AG04450 (cell line): Measurements from ENCODE around the gene CUEDC1. TPM values are rescaled to one million over a fixed set of nuclear protein-coding genes. Genes with fewer than 3 reads are reported as not detected.

Source experiments
- CTCF ChIA-PET: fragments of 300-600, 350-600 bp; formaldehyde crosslinking; extraction: SDS; loops from one replicate; lab custom pipeline; 2022; ENCODE audit warnings: antibody characterized with exemption, inconsistent platforms; lab: Charles Lee
- POLR2A ChIA-PET: fragments of 350-600 bp; formaldehyde crosslinking; extraction: SDS; loops from one replicate; lab custom pipeline; 2021; ENCODE audit warnings: antibody characterized with exemption, inconsistent platforms; lab: Yijun Ruan, JAX
- DNase-seq: peaks from one replicate; pipeline ENCODE4 v3.0.0-alpha.2; 2011; ENCODE audit warnings: low read depth, low spot score
- H3K27ac ChIP-seq: one replicate; pipeline ENCODE4 v1.5.1; 2012; ENCODE audit warnings: low read depth, low read length, control low read depth
- H3K27me3 ChIP-seq: one replicate; pipeline ENCODE4 v1.6.0; 2012; ENCODE audit warnings: low read length; ENCODE audit not compliant: control insufficient read depth, insufficient read depth
- H3K4me3 ChIP-seq: 2 replicates; pipeline ENCODE4 v1.5.1; 2011; ENCODE audit warnings: mild to moderate bottlenecking, low read depth, low read length, control low read depth
- H3K9me3 ChIP-seq: 2 replicates; pipeline ENCODE4 v1.5.1; 2012; ENCODE audit warnings: low read length; ENCODE audit not compliant: control insufficient read depth, insufficient read depth
- CTCF ChIP-seq: IDR thresholded peaks from 2 replicates; pipeline ENCODE4 v1.5.1; 2011; ENCODE audit warnings: low read depth, low read length, control low read depth, inconsistent platforms
- polyA plus RNA-seq: library from polyadenylated mRNA; depleted of rRNA; stranded (reverse); fragments of >200 nt; gene quantifications from 2 replicates; pipeline ENCODE4 v1.2.3, GENCODE V29; 2011

The CUEDC1 gene
- polyA plus RNA-seq, 1 experiment, result 21.6 TPM

GRCh38 chr17:57916925-57917858 is 38.0 kb downstream of the CUEDC1 start:
- DNase-seq, result no peak
- POLR2A ChIA-PET, result no interaction called here
- H3K4me3 ChIP-seq, result no peak overlapping the region
- TF ChIP-seq CTCF, result no peak
- CTCF ChIA-PET, result no interaction called here
- H3K27ac ChIP-seq, result peak overlapping the region; percentile 52
- no peaks in the 10 kb centered on the region for H3K9me3 ChIP-seq
- no peaks in the 10 kb centered on the region for H3K27me3 ChIP-seq

- H3K4me3 ChIP-seq, result no peak overlapping the region
- DNase-seq, result no peak
- POLR2A ChIA-PET, result interaction anchor here (0.9 kb wide), 2 partner anchors 11 to 71 kb away, joined by 3 read pairs; no protein-coding TSS in a partner anchor
- no peaks in the 10 kb centered on the region for H3K27me3 ChIP-seq
- H3K27ac ChIP-seq, result no peak overlapping the region
- CTCF ChIA-PET, result interaction anchor here (1.1 to 1.3 kb wide), 2 partner anchors 11 to 42 kb away, joined by 3 to 6 read pairs; no protein-coding TSS in a partner anchor
- no peak for TF ChIP-seq CTCF
- H3K9me3 ChIP-seq, result no peaks in the 10 kb centered on the region
These were observed 39.0 kb downstream of the CUEDC1 start for GRCh38 chr17:57915985-57916757.

- Histone ChIP-seq H3K27ac (peak overlapping the region; percentile 31), H3K9me3 (no peaks in the 10 kb centered on the region), H3K27me3 (no peaks in the 10 kb centered on the region), H3K4me3 (no peak overlapping the region)
- CTCF ChIA-PET, result interaction anchor here (1.1 to 1.3 kb wide), 2 partner anchors 11 to 41 kb away, joined by 3 to 6 read pairs; no protein-coding TSS in a partner anchor
- POLR2A ChIA-PET, result interaction anchor here (0.9 kb wide), 2 partner anchors 12 to 71 kb away, joined by 3 read pairs; no protein-coding TSS in a partner anchor
- no peak for TF ChIP-seq CTCF
- DNase-seq, result no peak
These were observed 39.7 kb downstream of the CUEDC1 start for GRCh38 chr17:57915544-57915943.

GRCh38 chr17:57914273-57915142 is 40.7 kb downstream of the CUEDC1 start:
- Histone ChIP-seq H3K9me3 (no peaks in the 10 kb centered on the region), H3K4me3 (no peak overlapping the region), H3K27ac (no peak overlapping the region), H3K27me3 (no peaks in the 10 kb centered on the region)
- no peak for TF ChIP-seq CTCF
- CTCF ChIA-PET, result interaction anchor here (0.6 to 1.3 kb wide), 3 partner anchors 10 to 39 kb away, joined by 3 to 6 read pairs (median 4); no protein-coding TSS in a partner anchor
- POLR2A ChIA-PET, result interaction anchor here (0.6 kb wide), 1 partner anchor 36 kb away, joined by 3 read pairs; no protein-coding TSS in a partner anchor
- no peak for DNase-seq
